ENCODE measurements around the gene PTPN5. TPM values are rescaled to one million over a fixed set of nuclear protein-coding genes. Genes with fewer than 3 reads are reported as not detected.

The PTPN5 gene
- total RNA-seq, 1 experiment from 2014 or later: not detected

DNA sequence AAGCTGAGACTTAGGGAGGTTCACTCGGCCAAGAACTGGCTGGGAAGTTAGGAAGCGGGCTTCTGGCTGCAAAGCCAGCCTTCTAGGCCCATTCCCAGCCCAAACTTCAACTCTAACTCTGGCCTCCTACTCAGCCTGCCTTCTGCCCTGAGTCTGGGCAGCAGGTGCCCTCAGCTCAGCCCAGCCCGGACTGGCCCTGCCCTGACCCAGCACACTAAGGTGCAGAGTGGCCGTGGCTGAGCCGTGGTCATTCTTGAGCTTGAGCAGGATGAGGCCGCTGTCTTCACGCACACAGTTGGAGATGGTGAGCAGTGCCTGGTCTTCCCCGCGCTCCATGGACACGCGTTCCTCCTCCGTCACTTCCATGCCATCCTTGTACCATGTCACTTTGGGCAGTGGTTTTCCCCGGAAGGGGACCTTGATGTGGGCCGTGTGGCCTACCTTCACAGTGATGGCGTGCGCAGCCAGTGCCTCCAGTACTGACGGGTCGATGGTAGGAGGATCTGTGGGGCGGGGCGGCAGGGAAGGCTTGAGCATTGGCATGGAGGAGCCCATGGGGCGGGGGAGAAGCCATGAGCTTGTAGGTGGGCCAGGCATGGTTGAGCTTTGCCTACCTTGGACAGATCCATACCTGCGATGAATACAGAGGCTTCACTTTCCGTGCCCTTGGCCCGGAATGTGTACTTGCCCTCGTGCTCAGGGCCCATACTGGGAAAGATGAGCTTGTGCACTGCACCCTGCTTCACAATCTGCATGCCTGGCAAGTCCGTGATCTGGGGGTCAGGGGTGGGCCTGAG is 77.8 kb downstream of the PTPN5 start (continued):
- TF ChIP-seq SIN3A (IDR thresholded peaks at IDR 0.05; ENCODE audit: low read depth): no peak

DNA sequence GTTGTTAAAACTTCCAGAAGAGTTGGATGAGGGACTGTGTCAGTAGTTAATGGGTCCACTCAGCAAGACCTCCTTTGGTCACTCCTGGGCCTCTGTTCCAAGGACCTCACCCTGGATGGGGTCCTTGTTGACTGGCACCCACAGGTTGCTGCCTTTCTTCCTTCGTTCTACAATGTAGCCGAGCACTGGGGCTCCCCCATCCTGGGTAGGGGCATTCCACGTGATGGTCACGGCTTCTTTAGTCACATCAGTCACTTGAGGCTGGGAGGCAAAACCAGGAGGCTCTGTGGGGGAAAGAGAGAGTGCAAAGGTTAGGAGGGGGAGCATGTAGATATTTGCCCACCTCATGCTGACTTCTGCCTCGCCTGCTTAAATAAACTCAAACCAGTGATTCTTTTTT is 81.1 kb downstream of the PTPN5 start:
- H4K20me1 ChIP-seq (ENCODE audit: insufficient read depth): no peaks in the 10 kb centered on the region
- no TSS peak for BruUV-seq (replicated peaks)

More for the DNA sequence above, 81.1 kb downstream of the PTPN5 start:
- no peaks in the 10 kb centered on the region for H3K9me3 ChIP-seq (ENCODE audit: control insufficient read depth in 1 of 2, insufficient read depth in 1 of 2, low read depth in 1 of 2, low read length in 2 of 2)
- POLR2A ChIA-PET: no interaction called here
- CTCF ChIA-PET: no interaction called here
- ATAC-seq (no peak), DNase-seq (ENCODE audit: low read depth, low spot score) (no peak)
- no peak overlapping the region for H3K4me2 ChIP-seq (ENCODE audit: low read length)
- intact Hi-C loops (cut with micrococcal nuclease): no loop called here
- H3K9me2 ChIP-seq (ENCODE audit: insufficient read depth): no peaks in the 10 kb centered on the region
- peaks cover 7% of the 10 kb centered on the region; the same call in 1 of the 2 replicates for H3K27me3 ChIP-seq (ENCODE audit: insufficient read depth, low read length)
- no peak overlapping the region for H3K27ac ChIP-seq (ENCODE audit: low read depth, low read length)
- no peak overlapping the region for H2AFZ ChIP-seq (ENCODE audit: low read depth, low read length, poor library complexity, severe bottlenecking)
- H3K4me3 ChIP-seq (replicated peaks in 1 of 2; ENCODE audit: low read depth in 1 of 2, low read length in 2 of 2): no peak overlapping the region
- RAD21 ChIA-PET (ENCODE audit: low non-redundant PET in 1 of 2, low total read pairs in 2 of 2, uncharacterized antibody in 2 of 2, unreplicated experiment in 2 of 2): no interaction called here
- no peaks in the 10 kb centered on the region for H3K4me1 ChIP-seq (ENCODE audit: control insufficient read depth in 1 of 2, insufficient read depth in 2 of 2, low read length in 2 of 2)
- TF ChIP-seq EZH2phosphoT487 (IDR thresholded peaks at IDR 0.05; ENCODE audit: borderline replicate concordance): no peak
- no peak for TF ChIP-seq SIN3A (IDR thresholded peaks at IDR 0.05; ENCODE audit: low read depth)
- no peak for TF ChIP-seq RAD21 (IDR thresholded peaks at IDR 0.05; ENCODE audit: low read depth)
- TF ChIP-seq EGR1 (IDR thresholded peaks at IDR 0.05; ENCODE audit: low read depth): no peak
- TF ChIP-seq ELF1 (IDR thresholded peaks at IDR 0.05; ENCODE audit: borderline replicate concordance, low read depth): no peak
- TF ChIP-seq, protein P1, sequence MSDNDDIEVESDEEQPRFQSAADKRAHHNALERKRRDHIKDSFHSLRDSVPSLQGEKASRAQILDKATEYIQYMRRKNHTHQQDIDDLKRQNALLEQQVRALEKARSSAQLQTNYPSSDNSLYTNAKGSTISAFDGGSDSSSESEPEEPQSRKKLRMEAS (IDR thresholded peaks at IDR 0.05): no peak
- TF ChIP-seq SP1 (IDR thresholded peaks at IDR 0.05; ENCODE audit: low read depth): no peak
- TF ChIP-seq, protein P2, sequence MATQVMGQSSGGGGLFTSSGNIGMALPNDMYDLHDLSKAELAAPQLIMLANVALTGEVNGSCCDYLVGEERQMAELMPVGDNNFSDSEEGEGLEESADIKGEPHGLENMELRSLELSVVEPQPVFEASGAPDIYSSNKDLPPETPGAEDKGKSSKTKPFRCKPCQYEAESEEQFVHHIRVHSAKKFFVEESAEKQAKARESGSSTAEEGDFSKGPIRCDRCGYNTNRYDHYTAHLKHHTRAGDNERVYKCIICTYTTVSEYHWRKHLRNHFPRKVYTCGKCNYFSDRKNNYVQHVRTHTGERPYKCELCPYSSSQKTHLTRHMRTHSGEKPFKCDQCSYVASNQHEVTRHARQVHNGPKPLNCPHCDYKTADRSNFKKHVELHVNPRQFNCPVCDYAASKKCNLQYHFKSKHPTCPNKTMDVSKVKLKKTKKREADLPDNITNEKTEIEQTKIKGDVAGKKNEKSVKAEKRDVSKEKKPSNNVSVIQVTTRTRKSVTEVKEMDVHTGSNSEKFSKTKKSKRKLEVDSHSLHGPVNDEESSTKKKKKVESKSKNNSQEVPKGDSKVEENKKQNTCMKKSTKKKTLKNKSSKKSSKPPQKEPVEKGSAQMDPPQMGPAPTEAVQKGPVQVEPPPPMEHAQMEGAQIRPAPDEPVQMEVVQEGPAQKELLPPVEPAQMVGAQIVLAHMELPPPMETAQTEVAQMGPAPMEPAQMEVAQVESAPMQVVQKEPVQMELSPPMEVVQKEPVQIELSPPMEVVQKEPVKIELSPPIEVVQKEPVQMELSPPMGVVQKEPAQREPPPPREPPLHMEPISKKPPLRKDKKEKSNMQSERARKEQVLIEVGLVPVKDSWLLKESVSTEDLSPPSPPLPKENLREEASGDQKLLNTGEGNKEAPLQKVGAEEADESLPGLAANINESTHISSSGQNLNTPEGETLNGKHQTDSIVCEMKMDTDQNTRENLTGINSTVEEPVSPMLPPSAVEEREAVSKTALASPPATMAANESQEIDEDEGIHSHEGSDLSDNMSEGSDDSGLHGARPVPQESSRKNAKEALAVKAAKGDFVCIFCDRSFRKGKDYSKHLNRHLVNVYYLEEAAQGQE (IDR thresholded peaks at IDR 0.05; ENCODE audit: low read depth): no peak
- no peak for TF ChIP-seq SRF (IDR thresholded peaks at IDR 0.05; ENCODE audit: low read depth)
- no peak for TF ChIP-seq JUND (IDR thresholded peaks at IDR 0.05)
- no peak for TF ChIP-seq EZH2 (IDR thresholded peaks at IDR 0.05)
- TF ChIP-seq, protein P3, sequence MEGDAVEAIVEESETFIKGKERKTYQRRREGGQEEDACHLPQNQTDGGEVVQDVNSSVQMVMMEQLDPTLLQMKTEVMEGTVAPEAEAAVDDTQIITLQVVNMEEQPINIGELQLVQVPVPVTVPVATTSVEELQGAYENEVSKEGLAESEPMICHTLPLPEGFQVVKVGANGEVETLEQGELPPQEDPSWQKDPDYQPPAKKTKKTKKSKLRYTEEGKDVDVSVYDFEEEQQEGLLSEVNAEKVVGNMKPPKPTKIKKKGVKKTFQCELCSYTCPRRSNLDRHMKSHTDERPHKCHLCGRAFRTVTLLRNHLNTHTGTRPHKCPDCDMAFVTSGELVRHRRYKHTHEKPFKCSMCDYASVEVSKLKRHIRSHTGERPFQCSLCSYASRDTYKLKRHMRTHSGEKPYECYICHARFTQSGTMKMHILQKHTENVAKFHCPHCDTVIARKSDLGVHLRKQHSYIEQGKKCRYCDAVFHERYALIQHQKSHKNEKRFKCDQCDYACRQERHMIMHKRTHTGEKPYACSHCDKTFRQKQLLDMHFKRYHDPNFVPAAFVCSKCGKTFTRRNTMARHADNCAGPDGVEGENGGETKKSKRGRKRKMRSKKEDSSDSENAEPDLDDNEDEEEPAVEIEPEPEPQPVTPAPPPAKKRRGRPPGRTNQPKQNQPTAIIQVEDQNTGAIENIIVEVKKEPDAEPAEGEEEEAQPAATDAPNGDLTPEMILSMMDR (IDR thresholded peaks at IDR 0.05 in 2 of 3, conservative IDR thresholded peaks at IDR 0.05 in 1 of 3; ENCODE audit: borderline replicate concordance in 1 of 3, insufficient read depth in 1 of 3, low read depth in 2 of 3, low read length in 2 of 3): no peak
- no peak for TF ChIP-seq CBX3 (IDR thresholded peaks at IDR 0.05; ENCODE audit: low read depth)
- H3K9ac ChIP-seq (ENCODE audit: low read length): no peak overlapping the region
- no peaks in the 10 kb centered on the region for H3K36me3 ChIP-seq (ENCODE audit: control insufficient read depth in 1 of 2, insufficient read depth in 2 of 2, low read length in 2 of 2)
- H3K79me2 ChIP-seq (ENCODE audit: insufficient read depth, low read length): no peaks in the 10 kb centered on the region
